ENCODE data around the gene RAB11FIP3. TPM values are rescaled to one million over a fixed set of nuclear protein-coding genes. Genes with fewer than 3 reads are reported as not detected.

Gene RAB11FIP3
- total RNA-seq, 2 experiments from 2014 or later = 14.8 to 18.4 TPM

DNA sequence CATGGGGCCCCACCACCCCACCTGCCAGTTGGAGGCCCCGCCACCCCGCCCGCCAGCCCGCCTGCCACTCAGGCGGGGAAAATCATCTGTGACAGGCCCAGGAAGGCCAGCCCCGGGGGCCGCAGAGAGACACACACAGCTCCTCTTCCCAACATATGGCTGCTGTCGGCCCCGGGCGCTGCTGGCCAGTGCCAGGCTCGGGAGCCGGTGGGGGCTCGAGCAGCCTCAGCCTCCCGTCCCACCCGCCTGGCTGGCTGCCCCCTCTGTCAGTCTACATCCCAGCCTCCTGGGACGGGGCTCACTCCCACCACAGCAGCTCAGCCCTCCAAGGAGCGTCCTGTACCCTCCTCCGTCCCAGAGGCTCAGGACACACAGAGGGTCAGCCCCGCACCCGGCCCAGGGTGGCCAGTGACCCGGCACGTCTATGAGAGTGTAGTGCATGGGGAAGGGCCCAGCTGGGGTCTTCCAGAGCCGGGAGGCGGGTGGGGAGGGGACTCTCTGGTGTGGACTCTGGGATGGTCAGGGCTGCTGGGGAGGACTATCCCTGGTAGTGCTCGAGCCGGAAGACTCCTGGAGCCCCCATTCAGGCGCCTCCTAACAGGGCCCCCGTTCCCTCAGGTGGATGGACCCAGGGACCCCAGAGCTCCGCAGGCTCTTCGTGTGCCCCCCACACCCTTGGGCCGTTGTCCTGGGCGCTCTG lies 131.2 kb downstream of the RAB11FIP3 start:
- H3K4me3 Mint-ChIP-seq = no peak overlapping the region

DNA sequence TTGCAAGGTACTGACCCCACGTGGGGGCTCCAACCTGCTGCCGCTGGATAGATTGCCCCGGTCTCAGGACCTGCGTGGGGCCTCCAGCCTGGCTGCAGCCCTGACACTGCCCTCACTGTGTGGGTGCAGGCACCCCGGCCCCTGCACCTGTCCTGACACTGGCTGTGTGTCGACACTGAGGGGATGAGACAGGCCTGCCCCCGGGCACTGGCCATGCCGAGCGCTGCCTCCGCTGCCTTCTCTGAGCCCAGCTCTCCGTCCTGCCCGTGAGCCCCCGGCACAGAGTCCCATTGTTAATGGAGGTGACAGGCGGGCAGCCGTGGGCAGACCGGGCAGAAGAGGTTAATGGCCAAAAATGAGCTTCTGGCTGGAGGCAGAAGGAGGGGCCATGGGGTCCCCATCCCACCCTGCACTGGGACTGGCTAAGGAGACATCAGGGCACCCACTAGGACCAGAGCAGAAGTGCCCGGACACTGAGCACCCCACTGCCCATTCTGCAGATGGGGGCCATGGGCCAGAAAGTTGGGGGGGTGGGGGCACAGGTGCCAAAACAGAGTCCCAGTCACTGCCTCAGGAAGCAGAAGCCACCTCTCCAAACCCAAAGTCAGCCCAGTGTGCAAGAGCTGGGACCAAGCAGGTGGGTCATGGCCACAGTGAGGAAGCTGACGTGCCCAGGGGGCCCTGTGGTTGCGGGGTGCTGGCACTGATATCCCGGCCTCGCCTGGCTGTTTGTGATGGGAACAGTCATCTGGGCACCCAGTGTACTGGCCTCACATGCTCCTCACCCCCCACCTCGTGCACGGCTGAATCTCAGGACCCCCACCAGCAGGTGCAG lies 132.2 kb downstream of the RAB11FIP3 start:
- no peak for DNase-seq
- Mint-ChIP-seq H3K27me3 (peaks cover 7% of the 10 kb centered on the region), H3K27ac (no peak overlapping the region), H3K36me3 (no peaks in the 10 kb centered on the region), H3K4me3 (no peak overlapping the region), H3K9me3 (no peaks in the 10 kb centered on the region), H3K4me1 (ENCODE audit: low read depth) (no peaks in the 10 kb centered on the region)
- CTCF ChIA-PET = no interaction called here
- POLR2A ChIA-PET = no interaction called here
- intact Hi-C loops (cut with micrococcal nuclease) = no loop called here

More for the DNA sequence above, 131.2 kb downstream of the RAB11FIP3 start:
- Mint-ChIP-seq H3K4me1 (ENCODE audit: low read depth) (no peaks in the 10 kb centered on the region), H3K27ac (no peak overlapping the region), H3K27me3 (peaks cover 5% of the 10 kb centered on the region), H3K9me3 (no peaks in the 10 kb centered on the region), H3K36me3 (no peaks in the 10 kb centered on the region)
- intact Hi-C loops (cut with micrococcal nuclease) = no loop called here
- no peak for DNase-seq
- CTCF ChIA-PET = no interaction called here
- POLR2A ChIA-PET = no interaction called here

DNA sequence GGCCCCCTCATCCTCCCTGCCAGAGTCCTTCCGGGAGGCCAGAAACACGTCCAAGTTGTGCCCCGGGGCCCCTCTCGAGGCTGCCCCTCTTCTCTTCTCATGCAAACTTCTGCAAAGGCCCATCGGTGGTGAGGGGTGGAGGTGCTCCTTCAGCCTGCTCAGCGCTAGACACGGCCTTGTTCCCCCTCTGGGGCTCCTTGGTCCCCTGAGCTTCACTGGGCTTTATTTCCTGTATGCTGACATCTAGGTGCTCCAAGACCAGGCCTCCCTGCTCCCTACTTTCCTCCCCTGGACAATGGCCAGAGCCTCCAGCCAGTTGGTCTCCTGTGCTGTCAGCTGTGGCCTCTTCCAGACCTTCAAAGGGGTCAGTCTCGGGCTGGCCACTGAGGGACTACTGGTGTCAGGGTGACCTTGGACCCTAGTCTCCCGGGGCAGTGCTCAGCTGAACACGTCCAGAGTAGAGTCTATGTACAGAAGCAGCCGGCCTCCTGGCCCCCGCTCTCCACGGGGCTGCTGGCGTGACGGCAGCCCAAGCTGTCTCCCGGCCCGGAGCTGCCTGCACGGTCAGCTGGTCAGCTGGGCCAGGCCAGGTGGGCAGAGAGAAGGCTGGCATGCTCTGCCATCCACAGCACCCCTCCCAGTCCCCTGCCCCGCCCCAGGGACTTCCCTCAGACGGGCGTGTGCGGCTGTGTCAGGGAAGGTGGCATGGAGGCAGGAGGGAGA lies 133.0 kb downstream of the RAB11FIP3 start:
- intact Hi-C loops (cut with micrococcal nuclease) = no loop called here
- POLR2A ChIA-PET = no interaction called here
- Mint-ChIP-seq H3K9me3 (no peaks in the 10 kb centered on the region), H3K27ac (no peak overlapping the region), H3K4me3 (no peak overlapping the region), H3K4me1 (ENCODE audit: low read depth) (no peaks in the 10 kb centered on the region), H3K27me3 (peaks cover 7% of the 10 kb centered on the region), H3K36me3 (no peaks in the 10 kb centered on the region)
- no peak for DNase-seq
- CTCF ChIA-PET = interaction anchor here (0.6 kb wide), 1 partner anchor 61 kb away, joined by 3 read pairs; no protein-coding TSS in a partner anchor

DNA sequence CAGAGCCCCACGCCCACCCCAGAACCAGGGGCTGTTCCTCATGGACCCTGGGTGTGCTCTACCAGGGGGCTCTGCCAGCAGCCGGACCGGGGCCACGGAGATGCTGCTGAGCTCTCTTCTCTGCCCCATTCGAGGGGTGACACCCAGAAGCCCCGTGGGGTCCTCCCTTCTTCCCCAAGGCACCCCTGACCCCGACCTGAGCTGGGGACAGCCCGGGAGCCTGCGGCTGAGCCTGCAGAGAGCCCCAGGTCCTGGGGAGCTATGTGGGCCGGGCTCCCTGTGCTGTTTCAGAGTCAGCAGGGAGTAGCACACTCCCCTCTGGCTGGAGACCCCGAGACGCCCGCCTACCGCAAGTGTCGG lies 133.6 kb downstream of the RAB11FIP3 start:
- Mint-ChIP-seq H3K36me3 (no peaks in the 10 kb centered on the region), H3K9me3 (no peaks in the 10 kb centered on the region), H3K27me3 (peaks cover 7% of the 10 kb centered on the region), H3K4me3 (no peak overlapping the region), H3K27ac (no peak overlapping the region), H3K4me1 (ENCODE audit: low read depth) (no peaks in the 10 kb centered on the region)
- POLR2A ChIA-PET = no interaction called here
- intact Hi-C loops (cut with micrococcal nuclease) = no loop called here
- CTCF ChIA-PET = interaction anchor here (0.6 kb wide), 1 partner anchor 62 kb away, joined by 3 read pairs; no protein-coding TSS in a partner anchor
- no peak for DNase-seq

DNA sequence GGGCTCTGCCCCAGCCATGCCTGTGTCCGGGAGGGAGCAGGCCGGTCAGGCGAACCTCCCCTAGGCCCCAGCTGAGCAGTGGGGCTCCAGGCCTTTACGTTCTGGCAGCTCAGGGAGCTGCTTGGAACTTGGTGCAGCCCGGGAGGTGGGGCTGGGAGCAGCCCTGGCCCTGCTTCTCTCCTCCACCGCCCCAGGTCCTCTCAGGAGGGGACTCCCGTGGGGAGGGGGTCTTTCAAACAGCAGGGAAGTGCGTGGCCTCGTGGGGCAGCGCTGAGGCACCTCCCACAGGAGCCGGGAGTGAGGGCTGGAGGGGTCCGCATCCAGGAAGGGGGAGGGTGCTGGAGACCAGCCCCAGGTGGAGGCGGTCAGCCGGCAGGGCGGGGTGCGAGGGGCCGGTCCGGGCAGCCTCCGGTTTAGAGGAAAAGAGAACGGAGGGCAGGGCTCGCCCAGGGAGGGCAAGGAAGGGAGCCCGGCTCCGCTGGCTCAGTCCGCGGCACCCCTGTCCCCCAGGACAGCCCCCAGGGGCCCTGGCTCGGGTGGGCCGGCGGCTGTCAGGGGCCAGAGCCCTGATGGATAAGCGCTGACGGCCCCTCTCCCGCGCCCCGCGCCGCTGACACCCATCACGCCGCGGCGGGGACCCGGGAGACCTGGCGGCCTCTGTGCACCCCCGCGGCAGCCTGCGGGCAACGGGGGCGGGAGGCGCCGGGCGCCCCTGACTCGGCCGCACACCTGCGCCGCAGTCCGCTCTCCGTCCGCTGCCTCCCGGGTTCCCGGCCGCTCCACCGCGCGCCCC lies 134.2 kb downstream of the RAB11FIP3 start:
- Mint-ChIP-seq H3K36me3 (no peaks in the 10 kb centered on the region), H3K4me3 (no peak overlapping the region), H3K9me3 (no peaks in the 10 kb centered on the region), H3K27me3 (peaks cover 7% of the 10 kb centered on the region), H3K4me1 (ENCODE audit: low read depth) (no peaks in the 10 kb centered on the region), H3K27ac (no peak overlapping the region)
- ChIA-PET CTCF (no interaction called here), POLR2A (no interaction called here)
- no peak for DNase-seq
- intact Hi-C loops (cut with micrococcal nuclease) = no loop called here

DNA sequence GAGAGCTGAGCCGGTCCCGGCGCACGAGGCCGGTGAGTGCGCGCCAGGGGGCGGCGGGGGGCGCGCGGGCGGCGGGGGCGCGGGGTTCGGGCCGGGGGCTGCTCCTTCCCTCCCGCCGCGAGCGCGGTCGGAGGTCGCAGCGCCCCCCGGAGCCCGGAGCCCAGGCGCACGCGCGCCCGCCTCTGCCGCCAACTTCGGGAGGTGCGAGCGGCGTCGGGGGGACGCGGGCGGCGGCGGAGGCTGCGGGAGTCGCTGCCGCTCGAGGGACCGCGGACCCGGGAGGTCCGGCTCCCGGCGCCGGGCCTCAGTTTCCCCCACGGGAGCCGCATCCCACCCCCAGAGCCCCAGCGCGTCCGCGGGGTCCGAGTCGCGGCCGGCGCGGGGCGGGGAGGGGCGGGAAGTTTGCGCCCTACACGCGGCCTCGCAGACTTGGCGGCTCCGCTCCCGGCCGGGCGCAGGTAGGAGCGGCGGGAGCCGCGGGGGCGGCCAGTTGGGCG lies 134.8 kb downstream of the RAB11FIP3 start, which contains the start of gene PRR35:
TSS of gene PRR35 (plus strand) at position 191 of the 497 bp plus-strand sequence. CDS start 2,901 bp downstream, outside the sequence.
- intact Hi-C loops (cut with micrococcal nuclease) = no loop called here
- H3K36me3 Mint-ChIP-seq = no peaks in the 10 kb centered on the region
- H3K4me3 Mint-ChIP-seq = no peak within 1 kb of the TSS
- DNase-seq = no peak
- POLR2A ChIA-PET = no interaction called here
- peaks cover 7% of the 10 kb centered on the region for H3K27me3 Mint-ChIP-seq
- no peaks in the 10 kb centered on the region for H3K4me1 Mint-ChIP-seq (ENCODE audit: low read depth)
- CTCF ChIA-PET = no interaction called here
- H3K27ac Mint-ChIP-seq = no peak within 1 kb of the TSS
- no peaks in the 10 kb centered on the region for H3K9me3 Mint-ChIP-seq

DNA sequence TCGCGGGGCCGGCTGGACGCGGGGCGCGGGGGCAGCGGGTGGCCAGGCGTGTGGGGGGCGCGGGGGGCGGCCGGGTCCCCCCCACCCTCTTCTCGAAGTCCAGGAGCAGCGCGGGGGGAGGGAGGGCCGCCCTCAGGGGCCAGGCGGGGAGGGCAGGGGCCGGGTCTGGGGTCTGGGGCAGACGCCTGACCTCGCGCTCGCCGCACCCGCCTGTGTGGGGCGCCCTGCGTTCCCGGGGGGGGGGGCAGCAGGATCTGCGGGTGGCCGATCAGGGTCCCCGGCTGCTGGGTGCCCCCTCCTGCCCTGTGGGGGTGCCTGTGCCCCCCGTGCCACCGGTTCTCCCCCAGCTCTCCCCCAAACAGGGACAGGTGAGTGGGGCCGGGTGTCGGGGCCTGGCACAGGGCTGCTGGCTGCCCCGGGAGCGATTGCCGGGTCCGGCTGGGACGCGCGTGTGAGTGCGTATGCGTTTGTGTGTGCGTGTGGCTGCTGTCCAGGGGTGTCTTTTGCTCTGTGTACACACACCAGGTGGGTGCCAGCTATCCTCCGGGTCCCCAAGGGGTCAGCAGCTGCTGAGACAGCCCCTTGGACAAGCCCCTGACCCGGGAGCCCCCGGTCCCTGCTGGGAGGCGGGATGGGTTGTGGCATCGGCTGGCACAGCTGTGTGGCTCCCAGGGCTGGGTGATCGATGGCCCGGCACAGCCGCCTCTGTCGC lies 135.4 kb downstream of the RAB11FIP3 start:
- no peak overlapping the region for H3K4me3 Mint-ChIP-seq
- no peaks in the 10 kb centered on the region for H3K9me3 Mint-ChIP-seq
- ChIA-PET CTCF (no interaction called here), POLR2A (no interaction called here)
- no peak for DNase-seq
- no peaks in the 10 kb centered on the region for H3K4me1 Mint-ChIP-seq (ENCODE audit: low read depth)
- intact Hi-C loops (cut with micrococcal nuclease) = no loop called here
- no peaks in the 10 kb centered on the region for H3K36me3 Mint-ChIP-seq
- no peak overlapping the region for H3K27ac Mint-ChIP-seq
- H3K27me3 Mint-ChIP-seq = peaks cover 7% of the 10 kb centered on the region

DNA sequence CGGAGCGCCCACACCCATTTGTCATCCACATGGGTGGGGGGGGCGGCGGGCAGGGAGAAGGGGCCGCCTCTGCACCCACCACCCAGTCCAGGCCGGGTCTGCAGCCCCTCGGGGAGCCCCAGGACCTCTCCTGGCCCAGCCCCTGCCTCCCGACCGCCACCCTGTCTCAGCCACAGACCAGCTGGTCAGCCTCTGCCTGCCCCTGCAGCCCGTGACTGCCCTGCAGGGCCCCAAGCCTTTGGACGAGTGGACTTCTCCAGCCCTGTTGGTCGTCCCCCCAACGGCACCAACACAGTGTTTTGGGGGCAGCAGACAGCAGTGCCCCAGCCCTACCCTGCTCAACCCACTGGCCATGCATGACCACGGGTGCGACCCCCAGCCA lies 136.0 kb downstream of the RAB11FIP3 start:
- DNase-seq = no peak
- H3K9me3 Mint-ChIP-seq = no peaks in the 10 kb centered on the region
- peaks cover 7% of the 10 kb centered on the region for H3K27me3 Mint-ChIP-seq
- no peaks in the 10 kb centered on the region for H3K36me3 Mint-ChIP-seq
- no peak overlapping the region for H3K27ac Mint-ChIP-seq
- ChIA-PET CTCF (no interaction called here), POLR2A (no interaction called here)
- peaks cover 1% of the 10 kb centered on the region for H3K4me1 Mint-ChIP-seq (ENCODE audit: low read depth)
- intact Hi-C loops (cut with micrococcal nuclease) = no loop called here
- H3K4me3 Mint-ChIP-seq = no peak overlapping the region

DNA sequence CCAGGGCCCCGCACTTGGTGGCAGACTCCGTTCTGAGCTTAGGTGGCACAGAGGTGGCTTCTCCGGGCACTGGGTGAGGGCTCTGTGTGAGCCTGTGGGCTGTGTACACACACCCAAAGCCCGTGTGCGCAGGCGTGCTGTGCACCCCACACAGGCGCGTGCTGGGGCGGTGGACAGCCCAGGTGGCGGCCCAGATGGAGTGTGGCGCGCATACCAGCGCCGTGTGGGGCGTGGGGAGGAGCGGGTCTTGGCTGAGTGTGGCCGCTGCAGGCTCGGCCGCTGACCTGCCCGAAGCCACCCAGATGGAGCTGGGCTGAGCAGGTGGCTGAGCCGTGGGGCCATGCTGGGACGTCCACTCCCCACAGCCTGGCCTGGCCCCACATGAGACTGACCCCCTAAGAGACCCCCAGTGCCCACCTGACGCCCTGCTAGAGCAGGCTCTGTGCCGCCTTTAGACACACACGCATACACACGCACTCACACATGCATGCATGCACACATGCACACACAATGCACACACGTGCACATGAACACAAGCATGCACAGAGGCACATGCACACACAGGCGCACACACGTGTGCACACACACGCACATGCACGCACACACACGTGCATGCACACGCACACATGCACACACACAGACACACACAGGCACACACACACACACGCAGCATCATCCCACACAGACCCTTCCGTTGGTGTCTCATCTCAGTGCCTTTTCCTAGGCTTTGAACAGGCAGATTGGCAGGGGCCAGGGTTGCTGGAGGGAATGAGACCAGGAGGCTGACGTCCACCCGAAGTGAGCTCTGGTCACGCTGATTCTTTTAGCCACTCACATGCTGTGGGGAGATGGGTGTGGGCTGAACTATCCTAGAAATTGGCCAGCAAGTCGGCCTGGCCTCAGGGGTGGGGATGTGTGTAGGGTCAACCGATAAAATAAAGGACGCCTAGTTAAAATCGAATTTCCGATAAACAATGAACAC lies 136.8 kb downstream of the RAB11FIP3 start:
- DNase-seq = no peak
- peaks cover 7% of the 10 kb centered on the region for H3K27me3 Mint-ChIP-seq
- H3K9me3 Mint-ChIP-seq = no peaks in the 10 kb centered on the region
- H3K27ac Mint-ChIP-seq = no peak overlapping the region
- ChIA-PET POLR2A (no interaction called here), CTCF (no interaction called here)
- no peak overlapping the region for H3K4me3 Mint-ChIP-seq
- peaks cover 10% of the 10 kb centered on the region for H3K4me1 Mint-ChIP-seq (ENCODE audit: low read depth)
- no peaks in the 10 kb centered on the region for H3K36me3 Mint-ChIP-seq
- intact Hi-C loops (cut with micrococcal nuclease) = no loop called here

DNA sequence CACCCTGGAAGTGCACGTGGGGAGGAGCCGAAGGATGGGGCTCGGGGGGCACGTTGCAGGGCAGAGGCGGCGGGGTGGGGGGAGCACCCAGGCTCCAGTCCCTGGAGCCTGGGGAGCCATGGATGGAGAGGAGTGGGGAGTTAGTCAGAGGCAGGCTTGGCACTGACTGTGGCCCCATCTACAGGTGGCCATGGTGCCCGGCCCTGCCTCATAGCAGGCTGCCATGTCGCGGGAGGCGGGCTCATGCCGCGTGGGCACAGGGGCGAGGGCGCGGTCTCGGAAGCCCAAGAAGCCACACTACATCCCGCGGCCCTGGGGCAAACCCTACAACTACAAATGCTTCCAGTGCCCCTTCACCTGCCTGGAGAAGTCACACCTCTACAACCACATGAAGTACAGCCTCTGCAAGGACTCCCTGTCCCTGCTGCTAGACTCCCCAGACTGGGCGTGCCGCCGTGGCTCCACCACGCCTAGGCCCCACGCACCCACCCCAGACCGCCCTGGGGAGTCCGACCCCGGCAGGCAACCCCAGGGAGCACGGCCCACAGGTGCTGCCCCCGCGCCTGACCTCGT lies 137.7 kb downstream of the RAB11FIP3 start:
- H3K4me3 Mint-ChIP-seq = no peak overlapping the region
- no peaks in the 10 kb centered on the region for H3K36me3 Mint-ChIP-seq
- peaks cover 7% of the 10 kb centered on the region for H3K27me3 Mint-ChIP-seq
- intact Hi-C loops (cut with micrococcal nuclease) = no loop called here
- ChIA-PET POLR2A (no interaction called here), CTCF (no interaction called here)
- no peak overlapping the region for H3K27ac Mint-ChIP-seq
- peaks cover 11% of the 10 kb centered on the region for H3K4me1 Mint-ChIP-seq (ENCODE audit: low read depth)
- no peak for DNase-seq
- H3K9me3 Mint-ChIP-seq = no peaks in the 10 kb centered on the region

Measured in activated CD4-positive, alpha-beta memory T cell treated with anti-CD3 and anti-CD28 coated beads for 36 hours (primary cell).